B cell (primary cell): ENCODE results near the gene NEK6. TPM values are rescaled to one million over a fixed set of nuclear protein-coding genes. Genes with fewer than 3 reads are reported as not detected.
A peak's percentile ranks its signal among the peaks of the same experiment; 100 is the strongest.

ENCODE experiments used
- ATAC-seq: fragments of 200-7000 bp; cut with Tn5 transposase; one replicate; pipeline ENCODE4 v1.10.0; 2021; ENCODE audit warnings: low read depth, mild to moderate bottlenecking, moderate number of reproducible peaks, moderate library complexity
- CTCF ChIA-PET: fragments of 350-600 bp; sonication (Branson Sonifier 250); formaldehyde crosslinking; loops from one replicate; lab custom pipeline; 2021; ENCODE audit warnings: antibody characterized with exemption, inconsistent platforms; lab: Charles Lee
- POLR2A ChIA-PET: fragments of 350-600 bp; sonication (Branson Sonifier 250); formaldehyde crosslinking; loops from one replicate; lab custom pipeline; 2021; ENCODE audit warnings: antibody characterized with exemption; lab: Charles Lee
- DNase-seq: peaks from one replicate; pipeline ENCODE4 v3.0.0; 2013
- H2AFZ ChIP-seq: 2 replicates; pipeline ENCODE4 v1.6.1; 2012; ENCODE audit warnings: mild to moderate bottlenecking, low read depth, low read length; ENCODE audit not compliant: insufficient read depth, poor library complexity, severe bottlenecking
- H3K27ac ChIP-seq, 2 donors: 1 replicate in 1 of 2; 2 replicates in 1 of 2; pipeline ENCODE4 v1.5.1; 2012 to 2013; ENCODE audit warnings: low read length in 2 of 2, mild to moderate bottlenecking in 2 of 2, moderate library complexity in 1 of 2
- H3K27me3 ChIP-seq, 4 experiments: fragments of 200-600 bp in 1 of 4; sonication (generic) in 1 of 4; replicated peaks in 1 of 4; 1 replicate in 2 of 4; 2 replicates in 2 of 4; pipeline versions ENCODE4 v1.6.1 to v1.7.0; 2013 to 2016; ENCODE audit warnings: low read length in 3 of 4, mild to moderate bottlenecking in 2 of 4, mixed read lengths in 1 of 4, moderate library complexity in 1 of 4; ENCODE audit not compliant: insufficient read depth in 4 of 4, control insufficient read depth in 3 of 4; ENCODE audit errors: control extremely low read depth in 1 of 4
- H3K36me3 ChIP-seq, 2 experiments: replicated peaks in 1 of 2; 1 replicate in 1 of 2; 2 replicates in 1 of 2; pipeline versions ENCODE4 v1.6.1 to v1.7.1; 2013; ENCODE audit warnings: low read length in 1 of 2; ENCODE audit not compliant: insufficient read depth in 2 of 2, control insufficient read depth in 1 of 2; ENCODE audit errors: control extremely low read depth in 1 of 2, extremely low read depth in 1 of 2
- H3K4me1 ChIP-seq, 2 donors: fragments of 200-600 bp in 1 of 2; sonication (generic) in 1 of 2; 1 replicate in 1 of 2; 2 replicates in 1 of 2; pipeline versions ENCODE4 v1.5.1 to v1.6.1; 2013 to 2017; ENCODE audit warnings: low read length in 2 of 2; ENCODE audit not compliant: control insufficient read depth in 2 of 2, insufficient read depth in 2 of 2
- H3K4me2 ChIP-seq: replicated peaks from 2 replicates; pipeline ENCODE3; 2012; ENCODE audit warnings: mild to moderate bottlenecking, low read depth, low read length; ENCODE audit not compliant: poor library complexity, severe bottlenecking
- H3K4me3 ChIP-seq, 5 experiments: fragments of 200-600 bp in 1 of 5; sonication (generic) in 1 of 5; 1 replicate in 3 of 5; 2 replicates in 2 of 5; pipeline versions ENCODE4 v1.5.1 to v1.7.0; 2011 to 2016; ENCODE audit warnings: low read length in 4 of 5, mild to moderate bottlenecking in 4 of 5, low read depth in 2 of 5, control low read depth in 1 of 5, moderate library complexity in 1 of 5; ENCODE audit not compliant: insufficient read depth in 1 of 5; ENCODE audit errors: control extremely low read depth in 1 of 5, extremely low read depth in 1 of 5
- H3K79me2 ChIP-seq: fragments of 200-600 bp; sonication (generic); one replicate; pipeline ENCODE4 v1.6.0; 2016; ENCODE audit warnings: low read length; ENCODE audit not compliant: control insufficient read depth, insufficient read depth
- H3K9ac ChIP-seq: fragments of 200-600 bp; sonication (generic); 2 replicates; pipeline ENCODE4 v1.6.1; 2017; ENCODE audit warnings: mild to moderate bottlenecking, low read length, moderate library complexity
- H3K9me3 ChIP-seq, 3 donors: one replicate each; pipeline versions ENCODE4 v1.6.1 to v1.7.1; 2013; ENCODE audit warnings: low read length in 2 of 3; ENCODE audit not compliant: control insufficient read depth in 2 of 3, insufficient read depth in 1 of 3; ENCODE audit errors: control extremely low read depth in 1 of 3
- H4K20me1 ChIP-seq: 2 replicates; pipeline ENCODE4 v1.6.0; 2012; ENCODE audit warnings: mild to moderate bottlenecking, low read length; ENCODE audit not compliant: insufficient read depth, control insufficient read depth, poor library complexity, severe bottlenecking
- H3K27ac Mint-ChIP-seq: one replicate; pipeline ENCODE4 v1.8.0; 2021; ENCODE audit warnings: mixed read lengths
- H3K27me3 Mint-ChIP-seq: one replicate; pipeline ENCODE4 v1.8.0; 2021; ENCODE audit warnings: mixed read lengths
- H3K4me1 Mint-ChIP-seq: one replicate; pipeline ENCODE4 v1.8.0; 2021; ENCODE audit warnings: mixed read lengths
- H3K4me3 Mint-ChIP-seq: one replicate; pipeline ENCODE4 v1.8.0; 2021; ENCODE audit warnings: mixed read lengths
- H3K9me3 Mint-ChIP-seq: one replicate; pipeline ENCODE4 v1.8.0; 2022; ENCODE audit warnings: mixed read lengths; ENCODE audit not compliant: insufficient read depth
- EZH2 ChIP-seq: IDR thresholded peaks from 2 replicates; pipeline ENCODE4 v1.6.1; 2012; ENCODE audit warnings: borderline replicate concordance, low read depth, mild to moderate bottlenecking, moderate library complexity, low read length; ENCODE audit not compliant: insufficient read depth, poor library complexity, severe bottlenecking
- WGBS: methylation state at CpG from one replicate; pipeline ENCODE4 v1.1.5; 2013; ENCODE audit warnings: missing lambda C conversion rate; ENCODE audit not compliant: insufficient coverage; 5-methylcytosine and 5-hydroxymethylcytosine counted together
- intact Hi-C: fragments of 100-400 bp; cut with micrococcal nuclease; formaldehyde crosslinking; loops from one replicate; pipeline ENCODE4 v1.10.0; 2022
- polyA plus RNA-seq: library from polyadenylated mRNA; depleted of rRNA; stranded (reverse); fragments of >200 nt; gene quantifications from 2 replicates; pipeline ENCODE4 v1.2.3, GENCODE V29; 2012
- total RNA-seq, 2 donors: library from RNA; stranded (reverse); fragments of 120-200 nt in 1 of 2; gene quantifications; 1 replicate in 1 of 2; 2 replicates in 1 of 2; pipeline versions ENCODE4 v1.2.3 to v1.2.4, GENCODE V29; 2013 to 2022
- TF ChIP-seq, protein P1 (sequence below): fragments of 200-600 bp; IDR thresholded peaks from one replicate; pipeline ENCODE4 v1.8.0; 2022; ENCODE audit warnings: antibody characterized with exemption, mild to moderate bottlenecking

NEK6 gene
- total and polyA plus RNA-seq, 2 donors (not counting 1 experiment from before 2014, with no cell fraction given): 40.0 to 63.1 TPM

DNA sequence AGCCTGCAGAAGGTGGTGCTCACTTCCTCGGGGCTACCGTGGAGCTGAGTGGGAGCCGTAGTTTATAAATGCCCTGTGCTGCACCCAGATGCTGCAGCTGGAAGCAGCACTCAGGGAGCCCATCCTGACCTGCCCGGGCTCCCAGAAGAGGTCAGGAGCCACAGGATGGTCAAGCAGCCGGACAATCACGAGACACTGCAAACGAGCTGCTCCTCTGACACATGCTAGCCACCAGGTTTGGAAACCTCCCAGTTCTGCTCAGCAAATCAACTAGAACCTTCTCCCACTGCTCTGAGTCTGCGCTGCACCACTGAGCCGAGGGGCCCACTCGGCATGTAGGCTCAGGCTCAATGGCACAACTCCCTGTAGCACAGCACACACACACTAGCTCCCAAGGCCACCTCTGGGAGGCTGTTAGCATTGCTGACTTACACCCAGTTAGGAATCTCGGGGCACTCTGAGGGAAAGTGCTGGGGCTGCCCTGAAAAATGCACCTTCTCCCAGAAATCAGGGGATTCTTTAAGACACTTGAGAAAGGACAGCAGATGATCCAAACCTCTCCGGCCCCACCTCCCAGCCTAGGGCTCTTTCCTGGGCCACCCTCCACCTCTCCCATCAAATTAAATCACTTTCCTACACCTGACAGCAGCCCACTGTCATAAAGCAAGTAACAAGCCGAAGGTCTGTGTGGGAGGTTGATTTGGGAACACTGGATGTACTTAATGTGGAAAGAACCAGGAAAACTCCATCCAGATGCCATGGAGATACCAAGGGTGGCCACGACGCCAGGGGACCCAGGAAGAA, 98.4 kb downstream of the NEK6 start:
- Histone ChIP-seq H3K36me3 (peaks cover 0 to 71% of the 10 kb centered on the region in 2 experiments), H3K4me3 (no peak overlapping the region), H3K27ac (no peak overlapping the region), H3K9ac (no peak overlapping the region), H3K4me2 (no peak overlapping the region), H4K20me1 (peaks cover 69% of the 10 kb centered on the region), H3K4me1 (no peaks in the 10 kb centered on the region), H3K79me2 (peaks cover 36% of the 10 kb centered on the region), H3K9me3 (no peaks in the 10 kb centered on the region), H3K27me3 (no peaks in the 10 kb centered on the region), H2AFZ (no peak overlapping the region)
- Mint-ChIP-seq H3K27me3 (no peaks in the 10 kb centered on the region), H3K4me3 (no peak overlapping the region), H3K9me3 (no peaks in the 10 kb centered on the region), H3K4me1 (peaks cover 7% of the 10 kb centered on the region), H3K27ac (no peak overlapping the region)
- ChIA-PET CTCF (interaction anchor here (1.7 kb wide), 1 partner anchor 10 kb away, joined by 3 read pairs; no protein-coding TSS in a partner anchor), POLR2A (no interaction called here)
- no peak for TF ChIP-seq EZH2
- TF ChIP-seq, protein P1, sequence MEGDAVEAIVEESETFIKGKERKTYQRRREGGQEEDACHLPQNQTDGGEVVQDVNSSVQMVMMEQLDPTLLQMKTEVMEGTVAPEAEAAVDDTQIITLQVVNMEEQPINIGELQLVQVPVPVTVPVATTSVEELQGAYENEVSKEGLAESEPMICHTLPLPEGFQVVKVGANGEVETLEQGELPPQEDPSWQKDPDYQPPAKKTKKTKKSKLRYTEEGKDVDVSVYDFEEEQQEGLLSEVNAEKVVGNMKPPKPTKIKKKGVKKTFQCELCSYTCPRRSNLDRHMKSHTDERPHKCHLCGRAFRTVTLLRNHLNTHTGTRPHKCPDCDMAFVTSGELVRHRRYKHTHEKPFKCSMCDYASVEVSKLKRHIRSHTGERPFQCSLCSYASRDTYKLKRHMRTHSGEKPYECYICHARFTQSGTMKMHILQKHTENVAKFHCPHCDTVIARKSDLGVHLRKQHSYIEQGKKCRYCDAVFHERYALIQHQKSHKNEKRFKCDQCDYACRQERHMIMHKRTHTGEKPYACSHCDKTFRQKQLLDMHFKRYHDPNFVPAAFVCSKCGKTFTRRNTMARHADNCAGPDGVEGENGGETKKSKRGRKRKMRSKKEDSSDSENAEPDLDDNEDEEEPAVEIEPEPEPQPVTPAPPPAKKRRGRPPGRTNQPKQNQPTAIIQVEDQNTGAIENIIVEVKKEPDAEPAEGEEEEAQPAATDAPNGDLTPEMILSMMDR: no peak
- intact Hi-C loops: no loop called here
- DNase-seq (no peak), ATAC-seq (no peak)
- WGBS: 89% methylated on average over 13 of the region's 15 CpGs

DNA sequence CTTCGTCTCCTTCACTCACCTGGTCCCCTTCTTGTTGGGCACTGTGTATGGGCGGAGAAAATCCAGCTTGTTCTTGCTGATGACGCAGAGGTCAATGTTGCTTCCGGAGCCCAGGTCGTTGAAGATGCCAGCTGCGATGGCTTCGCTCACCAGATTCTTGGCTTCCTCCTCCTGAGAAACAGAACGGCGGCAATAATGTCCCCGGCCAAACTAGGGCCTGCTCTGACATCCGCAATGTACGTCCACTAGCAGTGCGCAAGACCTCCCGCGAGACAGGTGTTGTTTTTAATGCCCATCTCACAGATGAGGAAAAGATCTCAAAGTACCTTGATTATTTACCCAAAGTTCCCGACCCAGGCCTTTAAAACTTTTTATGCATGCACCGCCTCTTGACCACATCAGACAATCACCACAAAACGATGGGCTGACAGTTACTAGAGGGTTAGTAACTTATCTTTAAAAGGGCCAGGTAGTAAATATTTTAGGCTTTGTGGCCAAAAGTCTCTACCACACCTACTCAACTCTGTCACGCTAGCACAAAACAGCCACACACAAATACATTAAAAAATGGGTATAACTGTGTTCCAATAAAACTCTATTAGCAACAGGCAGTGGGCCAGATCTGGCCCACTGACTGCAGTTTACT, 99.1 kb downstream of the NEK6 start:
- H3K4me2 ChIP-seq: no peak overlapping the region
- no peak for TF ChIP-seq EZH2
- TF ChIP-seq, protein P1: no peak
- peaks cover 43% of the 10 kb centered on the region for H3K79me2 ChIP-seq
- peaks cover 0 to 64% of the 10 kb centered on the region in 2 experiments for H3K36me3 ChIP-seq
- peak overlapping the region; percentile 5 for H3K27ac Mint-ChIP-seq
- POLR2A ChIA-PET: interaction anchor here (0.5 kb wide), 1 partner anchor 223 kb away, joined by 3 read pairs; no protein-coding TSS in a partner anchor
- peaks cover 8% of the 10 kb centered on the region for H3K4me1 Mint-ChIP-seq
- no peak overlapping the region for H3K9ac ChIP-seq
- H3K9me3 Mint-ChIP-seq: no peaks in the 10 kb centered on the region
- intact Hi-C loops: no loop called here
- H3K4me1 ChIP-seq: no peaks in the 10 kb centered on the region
- WGBS: 97% methylated on average over 15 of the region's 19 CpGs
- H3K27me3 ChIP-seq: no peaks in the 10 kb centered on the region
- H3K27me3 Mint-ChIP-seq: no peaks in the 10 kb centered on the region
- no peak overlapping the region for H3K4me3 ChIP-seq
- ATAC-seq (no peak), DNase-seq (no peak)
- CTCF ChIA-PET: interaction anchor here (1.6 to 1.7 kb wide), 2 partner anchors 9 to 231 kb away, joined by 3 to 9 read pairs; no protein-coding TSS in a partner anchor
- no peak overlapping the region for H3K4me3 Mint-ChIP-seq
- H3K27ac ChIP-seq: no peak overlapping the region
- peaks cover 76% of the 10 kb centered on the region for H4K20me1 ChIP-seq
- no peak overlapping the region for H2AFZ ChIP-seq
- no peaks in the 10 kb centered on the region for H3K9me3 ChIP-seq
